ENCODE results near the gene OLFML1. TPM values are rescaled to one million over a fixed set of nuclear protein-coding genes. Genes with fewer than 3 reads are reported as not detected.

Gene OLFML1
- total RNA-seq, 2 donors from 2014 or later = 7.4 to 8.7 TPM

GRCh38 chr11:7498193-7498592 lies 12.9 kb downstream of the OLFML1 start:
- Histone ChIP-seq H3K4me1 (ENCODE audit: control insufficient read depth in 1 of 2, low read depth in 2 of 2) (no peaks in the 10 kb centered on the region), H3K9me3 (no peaks in the 10 kb centered on the region), H3K27me3 (replicated peaks; ENCODE audit: insufficient read depth) (no peaks in the 10 kb centered on the region), H3K27ac (no peak overlapping the region), H3K4me3 (no peak overlapping the region), H3K36me3 (no peaks in the 10 kb centered on the region)
- ATAC-seq (ENCODE audit: insufficient number of reproducible peaks, low FRiP score, low read depth) (no peak), DNase-seq (ENCODE audit: low spot score) (no peak)
- TF ChIP-seq CTCF (IDR thresholded peaks at IDR 0.05) = no peak

GRCh38 chr11:7499081-7499480 lies 13.8 kb downstream of the OLFML1 start:
- Histone ChIP-seq H3K27ac (no peak overlapping the region), H3K4me3 (no peak overlapping the region), H3K9me3 (no peaks in the 10 kb centered on the region), H3K36me3 (no peaks in the 10 kb centered on the region), H3K27me3 (replicated peaks; ENCODE audit: insufficient read depth) (no peaks in the 10 kb centered on the region), H3K4me1 (ENCODE audit: control insufficient read depth in 1 of 2, low read depth in 2 of 2) (no peaks in the 10 kb centered on the region)
- ATAC-seq (ENCODE audit: insufficient number of reproducible peaks, low FRiP score, low read depth) (no peak), DNase-seq (ENCODE audit: low spot score) (no peak)
- TF ChIP-seq CTCF (IDR thresholded peaks at IDR 0.05) = no peak

GRCh38 chr11:7500251-7500650 lies 14.9 kb downstream of the OLFML1 start:
- Histone ChIP-seq H3K27me3 (replicated peaks; ENCODE audit: insufficient read depth) (no peaks in the 10 kb centered on the region), H3K36me3 (no peaks in the 10 kb centered on the region), H3K27ac (no peak overlapping the region), H3K4me3 (no peak overlapping the region), H3K4me1 (ENCODE audit: control insufficient read depth in 1 of 2, low read depth in 2 of 2) (no peaks in the 10 kb centered on the region), H3K9me3 (no peaks in the 10 kb centered on the region)
- DNase-seq (ENCODE audit: low spot score) = no peak
- no peak for ATAC-seq (ENCODE audit: insufficient number of reproducible peaks, low FRiP score, low read depth)
- no peak for TF ChIP-seq CTCF (IDR thresholded peaks at IDR 0.05)

GRCh38 chr11:7501251-7501650 lies 15.9 kb downstream of the OLFML1 start:
- no peak overlapping the region for H3K27ac ChIP-seq
- H3K36me3 ChIP-seq = no peaks in the 10 kb centered on the region
- no peaks in the 10 kb centered on the region for H3K9me3 ChIP-seq
- no peak for TF ChIP-seq CTCF (IDR thresholded peaks at IDR 0.05)
- no peaks in the 10 kb centered on the region for H3K27me3 ChIP-seq (replicated peaks; ENCODE audit: insufficient read depth)
- DNase-seq (ENCODE audit: low spot score) (no peak), ATAC-seq (ENCODE audit: insufficient number of reproducible peaks, low FRiP score, low read depth) (no peak)
- H3K4me3 ChIP-seq = no peak overlapping the region
- H3K4me1 ChIP-seq (ENCODE audit: control insufficient read depth in 1 of 2, low read depth in 2 of 2) = no peaks in the 10 kb centered on the region

- H3K4me1 ChIP-seq (ENCODE audit: control insufficient read depth in 1 of 2, low read depth in 2 of 2) = no peaks in the 10 kb centered on the region
- no peak overlapping the region for H3K4me3 ChIP-seq
- no peak for DNase-seq (ENCODE audit: low spot score)
- no peak for ATAC-seq (ENCODE audit: insufficient number of reproducible peaks, low FRiP score, low read depth)
- no peaks in the 10 kb centered on the region for H3K27me3 ChIP-seq (replicated peaks; ENCODE audit: insufficient read depth)
- H3K27ac ChIP-seq = no peak overlapping the region
- no peaks in the 10 kb centered on the region for H3K9me3 ChIP-seq
- TF ChIP-seq CTCF (IDR thresholded peaks at IDR 0.05) = no peak
- H3K36me3 ChIP-seq = no peaks in the 10 kb centered on the region
Measured at GRCh38 chr11:7501894-7502293, 16.6 kb downstream of the OLFML1 start.

Data from thoracic aorta (tissue), 2 donors.